GM19238 (cell line): Measurements from ENCODE around the gene CACNA2D3.

Experiments
- DNase-seq: peaks from one replicate; pipeline ENCODE4 v3.0.0; 2011; ENCODE audit warnings: low spot score; ENCODE audit not compliant: insufficient read length

Gene CACNA2D3

DNA sequence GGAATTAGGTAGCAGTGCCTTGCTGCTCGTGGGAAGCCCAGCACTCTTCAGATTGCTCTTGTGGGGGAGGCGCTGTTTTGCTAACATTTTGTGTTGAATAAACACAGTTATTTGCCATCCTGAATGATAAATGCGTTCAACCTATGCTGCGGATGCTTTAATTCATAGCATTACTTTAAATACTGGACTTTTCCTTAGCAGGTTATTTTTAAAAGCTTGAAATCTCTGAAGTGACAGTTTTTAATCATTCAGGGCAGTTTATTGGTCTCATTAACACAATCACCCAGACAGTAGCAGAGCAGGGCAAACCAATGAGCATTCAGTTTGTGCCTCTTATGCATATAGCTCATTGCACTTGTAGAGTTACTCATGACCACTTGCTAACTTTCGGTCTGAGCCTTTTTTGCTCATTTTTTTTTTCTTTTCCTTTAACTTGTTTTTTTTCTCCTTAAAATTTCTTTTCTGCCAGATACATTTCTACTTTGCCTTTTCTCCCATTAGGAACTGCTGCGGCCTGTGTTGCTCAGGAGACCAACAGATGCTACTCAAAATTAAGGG, 5.2 kb downstream of the CACNA2D3 start:
- no peak for DNase-seq

DNA sequence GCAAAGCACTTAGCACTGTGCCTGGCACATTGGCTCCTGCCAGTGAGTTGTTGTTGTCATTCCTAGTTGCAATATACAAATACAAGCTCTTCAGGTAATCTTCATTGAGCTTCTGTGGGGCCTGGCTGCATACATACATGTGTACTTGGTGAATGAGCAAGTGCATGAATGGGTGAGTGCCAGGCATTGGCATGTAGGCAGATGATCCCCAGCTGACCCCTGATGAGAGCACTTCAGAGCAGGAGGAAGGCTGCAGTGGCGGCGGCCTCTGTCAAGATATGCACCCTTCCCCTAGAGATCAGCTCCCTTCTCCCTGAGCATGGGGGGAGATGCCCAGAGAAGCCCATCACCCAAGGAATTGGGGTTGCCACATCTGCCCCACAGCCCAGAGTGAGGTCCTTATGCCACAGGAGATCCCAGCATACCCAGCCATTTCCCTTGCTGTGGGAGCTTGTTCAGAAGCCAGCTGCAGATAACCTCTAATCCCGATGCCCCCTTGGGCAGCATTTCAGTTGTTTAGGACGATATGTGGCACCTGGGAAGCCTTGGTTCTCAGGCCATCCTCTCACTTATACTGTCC, 8.8 kb downstream of the CACNA2D3 start:
- DNase-seq = no peak

DNA sequence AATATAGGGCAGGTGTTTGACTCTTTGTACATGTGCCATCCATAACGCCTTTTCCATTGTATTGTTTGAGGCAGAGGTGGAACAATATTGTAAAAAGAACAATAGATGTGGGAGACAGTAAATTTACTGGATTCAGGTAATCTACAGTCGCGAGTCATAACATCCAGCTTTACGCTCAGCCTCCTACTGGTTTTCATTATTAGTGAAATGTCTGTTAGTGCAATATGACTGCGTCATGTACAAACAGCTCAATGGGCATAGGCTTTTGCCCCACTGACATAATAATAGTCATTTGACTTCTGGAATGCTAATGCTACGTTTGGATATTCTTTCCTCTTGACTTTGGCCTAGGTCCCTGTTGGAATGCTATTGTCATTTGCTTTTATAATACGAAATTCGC, 9.5 kb downstream of the CACNA2D3 start:
- no peak for DNase-seq

DNA sequence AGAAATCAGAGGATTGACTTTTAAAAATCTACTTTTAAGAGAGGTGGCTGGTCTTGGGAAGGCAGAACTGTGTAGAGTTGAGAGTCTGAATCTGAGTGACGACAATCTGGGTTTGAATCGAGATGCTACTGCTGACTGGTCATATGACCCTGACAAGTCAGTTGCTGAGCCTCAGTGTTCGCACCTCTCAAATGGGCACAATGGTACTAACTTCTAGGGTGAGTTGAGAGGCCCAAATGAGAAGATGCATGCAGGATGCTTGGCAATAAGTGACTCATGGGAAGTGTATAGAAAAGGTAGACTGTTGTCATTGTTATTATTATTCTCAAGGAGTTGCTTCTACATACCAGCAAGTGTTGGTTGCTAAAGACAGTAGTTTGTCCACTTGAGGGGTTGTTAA, 10.3 kb downstream of the CACNA2D3 start:
- no peak for DNase-seq

- no peak for DNase-seq
These were observed 10.8 kb downstream of the CACNA2D3 start for GRCh38 chr3:54133196-54133595.

GRCh38 chr3:54134155-54134554, 11.8 kb downstream of the CACNA2D3 start:
- DNase-seq = no peak

- DNase-seq = no peak
These were observed 12.4 kb downstream of the CACNA2D3 start for GRCh38 chr3:54134713-54135112.

GRCh38 chr3:54137311-54137710, 15.0 kb downstream of the CACNA2D3 start:
- DNase-seq = no peak

DNA sequence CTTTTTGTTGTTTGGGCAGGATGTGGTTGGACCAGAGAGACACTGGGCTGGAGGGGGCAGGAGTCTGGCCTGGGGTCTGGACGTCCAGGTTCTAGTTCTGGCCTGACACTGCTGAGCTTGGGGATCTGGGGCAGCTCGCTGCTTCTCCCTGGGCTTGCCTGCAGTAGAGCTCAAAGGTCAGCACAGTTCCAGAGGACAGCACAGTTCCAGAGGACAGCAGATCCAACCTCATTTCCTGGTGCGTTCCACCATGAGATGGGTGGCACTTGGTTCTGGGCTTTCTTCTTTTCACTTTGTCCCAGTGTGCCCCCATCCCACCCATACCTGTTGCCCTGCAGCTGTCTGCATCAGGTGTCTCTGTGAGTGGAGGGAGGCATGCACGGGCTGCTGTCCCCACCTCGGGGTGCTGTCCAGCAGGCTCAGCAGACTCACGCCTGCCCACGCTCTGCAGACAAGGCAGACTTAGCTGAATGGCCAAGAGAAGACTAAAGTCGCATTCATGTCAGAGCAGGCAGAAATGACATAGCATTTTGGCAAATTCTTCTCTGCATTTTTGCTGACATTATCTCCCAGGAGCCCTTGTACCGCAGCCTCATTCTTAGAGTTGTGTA, 16.7 kb downstream of the CACNA2D3 start:
- DNase-seq = no peak

DNA sequence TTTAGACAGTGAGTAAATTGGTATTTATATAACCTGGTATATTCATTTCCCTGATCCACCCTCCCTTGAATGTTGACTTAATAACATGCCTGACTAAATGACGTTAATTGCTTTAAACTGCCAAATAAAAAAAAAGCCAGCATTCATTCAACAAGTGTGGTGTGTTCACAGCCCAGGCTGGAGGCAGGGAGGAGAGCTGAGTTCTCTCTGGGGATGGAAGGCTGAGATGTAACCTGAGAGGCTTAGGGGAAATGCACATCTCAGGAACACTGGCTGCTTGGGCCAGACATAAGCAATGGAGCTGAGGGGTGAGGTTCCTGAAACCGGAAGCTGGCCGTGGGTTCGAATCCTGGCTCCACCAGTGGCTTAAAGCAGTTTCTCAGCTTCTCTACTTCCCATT, 17.3 kb downstream of the CACNA2D3 start:
- DNase-seq = no peak

- DNase-seq = no peak
These were observed 21.9 kb downstream of the CACNA2D3 start for GRCh38 chr3:54144284-54144683.

- no peak for DNase-seq
These were observed 24.3 kb downstream of the CACNA2D3 start for GRCh38 chr3:54146506-54147239.

DNA sequence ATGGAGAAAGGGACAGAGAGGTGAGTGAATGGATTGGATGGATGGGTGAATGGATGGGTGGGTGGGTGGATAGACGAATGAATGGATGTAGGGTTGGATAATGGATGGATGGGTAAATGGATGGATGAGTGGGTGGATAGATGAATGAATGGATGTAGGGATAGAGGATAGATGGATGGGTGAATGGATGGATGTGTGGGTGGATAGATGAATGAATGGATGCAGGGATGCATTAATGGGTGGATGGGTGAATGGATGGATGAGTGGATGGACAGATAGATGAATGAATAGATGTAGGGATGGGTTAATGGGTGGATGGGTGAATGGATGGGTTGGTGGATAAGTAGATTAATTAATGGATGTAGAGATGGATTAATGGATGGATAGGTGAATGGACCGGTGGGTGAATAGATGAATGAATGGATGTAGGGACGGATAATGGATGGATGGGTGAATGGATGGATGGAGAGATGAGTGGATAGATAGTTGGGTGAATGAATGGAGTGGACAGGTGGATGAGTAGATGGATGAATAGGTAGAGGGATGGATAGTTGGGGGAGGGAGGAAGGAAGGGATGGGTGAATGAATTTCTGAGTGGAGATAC, 28.6 kb downstream of the CACNA2D3 start:
- DNase-seq = no peak

GRCh38 chr3:54153477-54153876, 31.1 kb downstream of the CACNA2D3 start:
- DNase-seq = no peak

DNA sequence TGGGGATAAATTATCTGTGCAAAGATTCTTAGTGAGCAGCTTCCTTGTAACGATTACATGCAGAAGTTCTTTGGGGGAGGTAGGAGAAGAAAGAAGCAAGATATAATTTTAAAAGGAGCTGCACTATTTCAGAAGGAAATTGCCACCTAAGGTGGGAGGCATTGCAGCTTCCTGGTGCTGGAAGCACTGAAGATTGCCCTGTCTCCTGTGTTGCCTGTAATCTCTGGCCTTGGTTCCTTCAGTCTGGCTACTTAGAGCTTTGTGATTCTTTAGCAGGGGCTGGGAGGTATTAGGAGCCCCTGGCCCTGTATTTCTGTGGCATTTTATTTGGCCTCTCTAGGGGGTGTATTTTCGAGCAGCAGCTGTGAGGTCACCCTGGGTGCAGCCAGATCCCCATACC, 35.5 kb downstream of the CACNA2D3 start:
- no peak for DNase-seq

DNA sequence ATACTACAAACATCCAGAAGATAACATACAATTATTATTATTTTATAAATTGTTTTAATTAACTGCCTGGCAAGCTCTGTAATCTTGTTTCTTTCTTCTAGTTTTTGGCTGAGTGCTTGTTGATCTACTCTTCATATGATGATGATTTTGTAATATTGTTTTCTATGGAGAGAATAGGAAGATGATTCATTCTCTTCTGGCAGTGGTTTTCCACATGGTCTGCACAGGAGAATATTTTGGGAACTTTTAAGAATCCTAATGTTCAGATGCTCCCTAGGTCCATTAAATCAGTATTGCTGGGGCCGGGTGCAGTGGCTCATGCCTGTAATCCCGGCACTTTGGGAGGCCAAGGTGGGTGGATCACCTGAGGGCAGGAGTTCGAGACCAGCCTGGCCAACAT, 37.6 kb downstream of the CACNA2D3 start:
- no peak for DNase-seq

GRCh38 chr3:54163441-54163840, 41.1 kb downstream of the CACNA2D3 start:
- no peak for DNase-seq

GRCh38 chr3:54164192-54164975, 42.0 kb downstream of the CACNA2D3 start:
- DNase-seq = no peak

DNA sequence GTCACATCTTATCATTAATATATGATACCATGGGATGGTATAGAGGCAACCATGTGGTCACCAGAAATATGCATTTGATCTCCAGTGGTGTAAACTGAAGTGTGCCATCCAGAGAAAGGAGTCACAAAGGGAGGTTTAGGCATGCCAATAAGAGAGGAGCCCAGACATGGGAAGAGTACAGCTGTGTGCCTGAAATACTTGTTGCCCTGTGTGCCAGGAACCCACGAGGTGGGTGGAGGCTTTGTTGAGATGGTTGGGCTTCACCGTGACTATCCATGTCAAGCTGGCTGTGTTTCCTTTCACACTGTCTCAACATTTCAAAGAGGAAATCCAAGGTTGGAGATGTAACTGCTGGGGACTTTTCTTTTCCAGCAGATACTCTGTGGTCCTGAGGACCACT, 43.5 kb downstream of the CACNA2D3 start:
- DNase-seq = no peak

GRCh38 chr3:54167999-54168398, 45.6 kb downstream of the CACNA2D3 start:
- DNase-seq = no peak

DNA sequence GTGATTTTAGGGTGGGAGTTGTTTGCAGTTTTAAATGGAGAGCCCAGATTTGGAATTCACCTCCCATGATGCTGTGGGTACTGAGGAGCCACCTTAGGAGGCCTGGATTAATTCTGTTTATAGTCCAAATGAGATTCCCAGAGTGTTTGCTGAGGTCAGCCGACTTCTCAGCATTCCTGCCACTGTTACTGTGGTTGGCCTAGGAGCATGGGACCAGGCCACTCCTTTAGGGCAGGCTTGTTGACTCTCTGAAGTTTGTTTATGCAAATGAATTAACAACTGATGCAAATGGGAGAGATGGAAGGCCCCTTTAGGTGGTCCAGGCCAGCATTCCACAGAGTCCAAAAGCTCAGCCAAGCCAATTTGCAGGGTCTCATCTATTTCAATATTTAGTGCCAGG, 46.1 kb downstream of the CACNA2D3 start:
- DNase-seq = no peak
